Common myeloid progenitor, CD34-positive (primary cell): Measurements from ENCODE around the gene CFTR.

Experiments used
- CTCF ChIA-PET: fragments of 350-600 bp; sonication (Branson Sonifier 250); formaldehyde crosslinking; loops from one replicate; lab custom pipeline; 2021; ENCODE audit warnings: antibody characterized with exemption; lab: Charles Lee
- POLR2A ChIA-PET: fragments of 350-600 bp; sonication (Branson Sonifier 250); formaldehyde crosslinking; loops from one replicate; lab custom pipeline; 2021; ENCODE audit warnings: antibody characterized with exemption; lab: Charles Lee
- DNase-seq, 3 donors: peaks; one replicate each; pipeline versions ENCODE4 v3.0.0 to v3.0.0-alpha.2; 2013
- H3K27ac ChIP-seq, 2 experiments: 1 replicate in 1 of 2; 2 replicates in 1 of 2; pipeline ENCODE4 v1.7.0; 2013; ENCODE audit warnings: inconsistent platforms in 2 of 2, low read length in 2 of 2, mild to moderate bottlenecking in 2 of 2, low read depth in 1 of 2, moderate library complexity in 1 of 2; ENCODE audit not compliant: severe bottlenecking in 2 of 2, insufficient read depth in 1 of 2, poor library complexity in 1 of 2
- H3K27me3 ChIP-seq, 5 experiments: replicated peaks in 2 of 5; 1 replicate in 3 of 5; 2 replicates in 2 of 5; pipeline versions ENCODE4 v1.6.1 to v1.7.0; 2013; ENCODE audit warnings: low read length in 4 of 5, mild to moderate bottlenecking in 2 of 5, moderate library complexity in 2 of 5, inconsistent platforms in 1 of 5; ENCODE audit not compliant: insufficient read depth in 5 of 5, control insufficient read depth in 4 of 5
- H3K36me3 ChIP-seq, 4 experiments: 1 replicate in 2 of 4; 2 replicates in 2 of 4; pipeline versions ENCODE4 v1.6.1 to v1.7.0; 2013; ENCODE audit warnings: low read length in 3 of 4, control low read depth in 1 of 4, mild to moderate bottlenecking in 1 of 4; ENCODE audit not compliant: control insufficient read depth in 4 of 4, insufficient read depth in 4 of 4
- H3K4me1 ChIP-seq, 4 experiments: 1 replicate in 3 of 4; 2 replicates in 1 of 4; pipeline versions ENCODE4 v1.6.1 to v1.7.1; 2013; ENCODE audit warnings: low read length in 3 of 4, mild to moderate bottlenecking in 3 of 4, control low read depth in 1 of 4, inconsistent platforms in 1 of 4, moderate library complexity in 1 of 4; ENCODE audit not compliant: control insufficient read depth in 4 of 4, insufficient read depth in 4 of 4; ENCODE audit errors: control extremely low read depth in 1 of 4
- H3K4me3 ChIP-seq, 7 experiments: 1 replicate in 4 of 7; 2 replicates in 3 of 7; pipeline versions ENCODE4 v1.5.1 to v1.7.0; 2013; ENCODE audit warnings: mild to moderate bottlenecking in 7 of 7, low read length in 6 of 7, moderate library complexity in 6 of 7, inconsistent platforms in 2 of 7, low read depth in 2 of 7, control low read depth in 1 of 7; ENCODE audit not compliant: insufficient read depth in 4 of 7, control insufficient read depth in 1 of 7; ENCODE audit errors: extremely low read depth in 1 of 7
- H3K9me3 ChIP-seq, 5 experiments: 1 replicate in 4 of 5; 2 replicates in 1 of 5; pipeline versions ENCODE4 v1.6.1 to v1.7.1; 2013; ENCODE audit warnings: low read length in 4 of 5, mild to moderate bottlenecking in 2 of 5, inconsistent platforms in 1 of 5, low read depth in 1 of 5, moderate library complexity in 1 of 5; ENCODE audit not compliant: control insufficient read depth in 4 of 5, insufficient read depth in 2 of 5; ENCODE audit errors: control extremely low read depth in 1 of 5
- WGBS: methylation state at CpG from one replicate; pipeline ENCODE4 v1.1.5; 2013; ENCODE audit not compliant: insufficient coverage; 5-methylcytosine and 5-hydroxymethylcytosine counted together

CFTR gene

GRCh38 chr7:117717357-117717756 is 237.5 kb downstream of the CFTR start:
- POLR2A ChIA-PET, result interaction anchor here (0.9 kb wide), 1 partner anchor 9 kb away, joined by 3 read pairs; no protein-coding TSS in a partner anchor

More at GRCh38 chr7:117717357-117717756, 237.5 kb downstream of the CFTR start:
- 78% methylated on average over 1 of the region's 2 CpGs for WGBS
- CTCF ChIA-PET, result interaction anchor here (0.7 to 2.9 kb wide), 4 partner anchors 13 to 327 kb away, joined by 3 to 10 read pairs (median 6); no protein-coding TSS in a partner anchor
- Histone ChIP-seq H3K4me3 (no peak overlapping the region), H3K36me3 (no peaks in the 10 kb centered on the region), H3K27me3 (peaks cover 0 to 3% (median 0%) of the 10 kb centered on the region in 5 experiments), H3K9me3 (no peaks in the 10 kb centered on the region), H3K4me1 (no peaks in the 10 kb centered on the region), H3K27ac (no peak overlapping the region)
- no peak for DNase-seq
